TTC549 (cell line): Measurements from ENCODE around the gene CACNA1I.

Source experiments
- FAIRE-seq: peaks from 2 replicates; lab custom pipeline; 2012; peaks lifted over from hg19 to GRCh38; lab: Jason Lieb, UNC

Gene CACNA1I

DNA sequence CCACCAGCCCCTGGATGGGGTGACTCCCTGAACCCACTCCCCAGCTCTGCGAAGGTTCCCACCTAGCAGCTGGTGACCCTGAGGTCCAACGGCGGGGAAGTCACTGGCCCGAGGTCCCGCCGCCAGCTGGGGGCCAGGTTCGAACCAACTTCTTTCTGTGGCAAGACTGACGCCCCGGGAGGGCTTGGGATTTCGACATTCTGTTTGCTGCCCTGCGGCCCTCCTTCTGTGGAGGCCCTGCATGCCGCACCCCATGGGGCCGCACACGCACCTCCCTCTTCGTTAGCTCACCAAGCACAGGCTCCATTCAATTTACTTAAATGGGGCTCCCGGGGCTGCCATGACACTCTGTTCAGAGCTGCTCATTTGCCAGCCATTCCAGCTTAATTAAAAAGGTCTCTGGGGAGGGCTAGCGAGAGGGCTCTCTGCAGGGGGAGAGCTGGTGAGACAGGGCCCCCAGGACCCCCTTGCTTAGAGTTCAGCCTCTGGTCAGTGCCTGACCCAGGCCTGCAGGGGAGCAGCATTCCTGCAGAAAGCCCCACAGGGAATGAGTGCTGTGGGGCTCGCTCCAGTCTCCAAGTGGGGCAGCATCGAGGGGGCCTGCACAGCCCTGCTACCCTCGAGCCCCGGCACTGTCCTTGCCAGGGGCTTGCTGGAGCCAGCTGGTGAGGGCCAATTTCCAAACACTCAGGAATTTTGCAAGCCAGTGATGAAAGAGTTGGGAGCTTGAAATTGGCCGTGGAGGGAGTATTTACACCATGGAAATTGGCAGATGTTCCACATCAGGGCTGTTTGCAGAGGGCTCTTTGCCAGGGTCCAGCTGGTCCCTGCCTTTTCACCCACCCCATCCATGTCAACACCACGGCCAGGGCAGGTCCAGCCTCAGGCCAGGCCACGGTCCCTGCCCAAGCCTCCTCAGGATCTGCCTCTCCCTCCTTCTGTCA lies 80.8 kb downstream of the CACNA1I start:
- FAIRE-seq = no peak

DNA sequence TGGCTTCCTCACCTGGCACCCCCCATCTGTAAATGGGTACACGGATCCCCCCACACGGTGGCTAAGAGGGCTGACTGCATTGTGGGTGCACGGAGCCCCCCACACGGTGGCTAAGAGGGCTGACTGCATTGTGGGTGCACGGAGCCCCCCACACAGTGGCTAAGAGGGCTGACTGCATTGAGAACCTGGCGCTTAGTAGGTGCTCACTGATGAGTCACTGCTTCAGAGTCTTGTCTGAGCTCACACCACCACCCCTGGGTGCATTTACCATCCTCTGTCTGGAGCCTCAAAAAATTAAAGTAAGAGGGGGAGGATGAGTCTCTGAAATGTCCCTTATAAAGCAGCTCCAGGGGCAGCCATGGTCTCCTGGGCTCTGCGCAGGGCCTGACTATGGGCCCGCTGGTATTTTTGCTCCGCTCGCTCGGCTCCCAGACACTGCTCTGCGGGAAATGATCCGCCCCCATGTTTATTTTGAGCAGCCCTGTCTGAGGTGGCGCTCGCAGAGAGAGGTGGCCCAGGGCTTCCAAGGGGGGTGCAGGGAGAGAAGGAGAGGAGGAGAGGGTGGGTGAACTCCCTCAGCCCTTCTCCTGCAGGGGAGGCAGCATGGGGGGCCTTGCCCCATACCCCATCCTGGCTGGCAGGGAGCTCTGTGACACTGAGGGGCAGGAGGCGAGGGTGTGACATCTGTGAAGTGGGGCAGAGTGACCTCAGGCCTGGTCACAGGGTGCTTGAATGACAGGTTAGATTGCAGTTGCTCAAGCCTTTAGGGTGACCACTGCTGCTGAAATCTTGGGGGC lies 82.6 kb downstream of the CACNA1I start:
- no peak for FAIRE-seq

DNA sequence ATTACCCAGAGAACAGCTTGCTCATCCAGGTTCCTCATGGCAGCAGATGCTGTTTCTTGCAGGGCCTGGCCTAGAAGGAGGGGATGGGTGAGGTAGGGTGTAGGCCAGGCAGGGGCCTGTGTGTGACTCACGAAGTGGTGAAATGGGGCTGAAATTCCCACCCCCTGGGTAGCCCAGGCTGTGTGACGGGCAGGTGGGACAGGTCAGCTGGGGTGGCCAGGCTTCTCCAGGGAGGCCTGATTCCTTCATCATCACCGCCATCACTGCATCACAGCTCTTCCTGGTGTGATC lies 83.2 kb downstream of the CACNA1I start:
- no peak for FAIRE-seq

DNA sequence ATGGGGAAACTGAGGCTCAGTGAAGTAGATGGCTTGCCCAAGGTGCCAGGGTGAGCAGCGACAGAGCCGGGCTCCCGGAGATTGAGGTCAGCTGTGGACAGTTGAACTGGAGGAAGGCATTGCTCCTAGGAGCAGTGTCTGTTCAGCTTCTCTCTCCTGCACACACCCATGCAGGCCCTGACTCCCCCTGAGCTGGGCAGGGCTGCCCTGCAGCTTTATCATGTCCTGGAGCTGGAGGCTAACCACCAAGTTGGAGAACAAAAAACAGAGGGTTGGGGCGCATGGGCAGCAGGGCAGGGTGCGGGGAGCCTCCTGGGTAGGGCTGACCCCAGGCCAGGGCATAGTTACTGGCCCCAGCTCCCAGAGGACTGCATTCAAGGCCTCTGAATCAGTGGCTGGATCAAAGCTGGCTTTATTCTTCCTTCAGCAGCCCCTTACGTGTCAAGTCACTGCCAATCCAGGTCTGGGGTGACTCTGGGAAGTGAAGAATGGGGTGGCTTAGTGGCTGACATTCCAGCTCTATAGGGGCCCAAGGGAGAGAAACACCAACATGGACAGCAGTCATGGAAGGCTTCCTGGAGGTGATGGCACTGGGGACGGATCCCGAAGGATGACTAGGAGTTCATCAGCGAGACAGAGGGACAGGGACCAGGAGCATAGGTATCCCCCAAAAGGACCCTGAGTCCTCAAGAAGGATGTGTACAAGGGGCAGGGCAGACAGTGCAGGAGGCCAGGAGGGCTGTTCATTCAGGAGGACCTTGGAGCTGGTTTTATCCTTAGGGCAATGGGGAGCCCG lies 83.8 kb downstream of the CACNA1I start:
- FAIRE-seq = no peak

DNA sequence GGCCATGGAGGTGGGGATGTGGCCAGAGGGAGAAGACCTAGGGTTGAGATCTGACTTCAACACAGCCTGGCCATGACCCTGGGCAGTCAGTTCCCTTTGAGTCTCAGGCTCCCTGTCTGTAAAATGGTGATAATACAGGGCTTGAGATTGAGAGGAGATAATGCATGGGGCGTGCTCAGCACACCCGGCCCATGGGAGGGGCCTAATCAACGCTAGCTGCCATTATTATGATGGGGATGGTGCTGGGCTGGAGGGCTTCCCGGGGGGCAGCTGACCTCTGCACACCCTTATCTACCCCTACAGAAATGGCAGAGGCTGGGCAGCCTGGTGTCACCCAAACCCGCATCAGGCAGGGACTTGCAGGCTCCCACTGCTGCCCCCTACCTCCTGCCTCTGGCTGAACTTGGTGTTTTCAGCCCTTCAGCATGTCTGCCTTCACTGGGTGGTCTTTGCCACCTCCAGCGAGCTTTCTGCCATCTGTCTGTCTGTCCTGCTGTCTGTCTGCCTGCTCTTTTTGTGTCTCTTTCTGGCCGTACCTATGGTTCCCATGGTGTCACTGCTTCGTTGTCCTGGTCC lies 84.5 kb downstream of the CACNA1I start:
- no peak for FAIRE-seq

DNA sequence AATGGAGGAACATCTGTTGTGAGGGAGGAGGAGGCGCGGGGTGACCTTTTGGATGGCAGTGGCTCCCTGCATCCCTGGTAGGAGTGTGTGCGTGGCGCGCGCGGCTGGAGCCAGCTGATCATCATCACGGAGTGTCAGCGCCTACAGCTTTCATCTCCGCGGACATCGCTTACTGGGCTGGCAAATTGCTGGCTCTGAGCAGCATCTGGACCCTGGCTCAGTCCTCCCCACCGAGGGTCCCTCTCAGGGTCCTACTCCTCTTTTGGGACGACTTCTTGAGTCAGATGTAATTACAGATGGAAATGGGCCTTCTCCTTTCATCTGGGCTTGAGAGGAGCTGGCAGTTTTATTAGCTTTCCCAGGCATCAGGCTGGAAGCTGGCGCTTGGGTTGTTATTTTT lies 85.3 kb downstream of the CACNA1I start:
- no peak for FAIRE-seq

DNA sequence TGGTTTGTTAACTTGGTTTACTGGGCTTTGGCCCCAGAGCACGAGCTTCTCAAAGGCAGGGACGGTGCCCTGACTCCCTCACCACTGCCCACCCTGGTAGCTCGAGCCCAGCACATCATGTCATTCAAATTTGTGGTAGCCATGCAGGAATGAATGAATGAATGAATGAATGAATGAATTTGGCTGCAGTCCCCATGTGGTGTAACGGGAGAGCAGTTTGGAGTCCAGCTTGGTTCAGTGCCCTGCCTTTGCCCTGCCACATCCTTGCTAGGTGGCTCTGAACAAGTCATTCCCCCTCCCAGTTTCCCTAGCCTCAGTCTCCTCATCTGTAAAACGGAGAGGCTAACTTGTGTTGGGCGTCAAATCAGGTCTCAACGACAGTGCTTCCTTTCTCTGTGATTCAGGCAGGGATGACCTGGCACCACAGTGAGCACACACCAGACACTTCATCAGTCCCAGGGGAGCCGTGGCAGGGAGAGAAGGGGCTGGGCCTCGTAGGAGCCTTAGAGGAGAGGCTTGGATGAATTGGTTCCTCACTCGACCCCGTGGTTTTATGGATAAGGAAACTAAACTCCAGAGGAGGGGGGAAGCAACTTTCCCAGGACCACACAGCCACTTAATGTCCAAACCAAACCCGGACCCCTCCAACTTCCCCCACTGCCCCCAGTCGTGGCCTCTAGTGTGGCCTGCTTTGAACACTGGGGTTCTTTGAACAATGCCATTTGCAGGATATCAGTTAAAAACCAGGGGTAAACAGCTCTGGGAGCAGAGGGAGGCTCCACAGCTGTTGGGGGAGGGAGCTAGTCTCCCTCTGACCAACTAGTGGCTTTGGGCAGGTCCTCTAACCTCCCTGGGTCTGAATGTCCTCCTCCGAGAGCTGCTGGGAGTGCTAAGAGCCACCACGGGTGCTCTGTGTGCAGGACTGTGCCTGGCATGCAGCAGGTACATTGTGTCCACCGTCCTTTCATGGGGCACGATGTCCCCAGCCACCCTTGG lies 86.2 kb downstream of the CACNA1I start:
- FAIRE-seq = no peak

DNA sequence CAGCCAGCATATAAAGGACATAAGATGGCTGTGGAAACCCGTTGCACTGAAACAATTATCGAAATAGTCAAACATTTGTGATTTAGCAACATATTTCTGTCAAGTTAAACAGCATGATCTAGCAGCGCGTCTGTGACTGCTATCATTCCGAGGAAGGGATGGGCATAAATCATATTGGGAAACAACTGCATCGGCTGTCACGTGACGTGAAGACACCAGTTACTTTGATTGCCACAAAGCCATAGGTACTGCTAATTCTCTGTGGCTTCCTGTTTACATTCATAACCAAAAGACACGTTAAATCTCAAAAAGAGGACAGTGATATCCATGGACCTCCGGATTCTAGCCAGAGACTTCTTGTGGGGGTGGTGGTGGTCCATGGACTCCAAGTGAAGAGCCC lies 87.8 kb downstream of the CACNA1I start:
- FAIRE-seq = no peak

DNA sequence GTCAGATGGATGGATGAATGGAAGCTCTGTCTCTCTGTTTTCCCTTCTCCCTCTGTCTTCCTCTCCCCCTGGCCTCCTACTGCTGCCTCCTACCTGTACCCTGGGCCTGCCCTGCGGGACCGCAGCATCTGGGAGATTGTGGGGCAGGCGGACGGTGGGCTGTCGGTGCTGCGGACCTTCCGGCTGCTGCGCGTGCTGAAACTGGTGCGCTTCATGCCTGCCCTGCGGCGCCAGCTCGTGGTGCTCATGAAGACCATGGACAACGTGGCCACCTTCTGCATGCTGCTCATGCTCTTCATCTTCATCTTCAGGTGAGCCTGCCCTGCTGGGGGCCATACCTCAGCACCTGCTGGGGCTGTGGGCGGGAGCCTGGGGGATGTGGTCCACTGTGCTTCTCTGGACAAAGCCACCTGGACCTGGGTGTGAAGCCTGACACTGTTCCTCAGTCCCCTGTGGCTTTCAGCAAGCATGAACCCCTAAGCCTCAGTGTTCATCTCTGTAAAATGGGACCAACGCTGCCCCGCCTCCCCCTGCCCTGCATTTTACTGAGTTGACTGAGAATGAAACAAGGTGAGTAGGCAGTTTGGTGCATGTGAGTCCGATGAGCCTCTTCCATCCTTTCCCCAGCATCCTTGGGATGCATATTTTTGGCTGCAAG lies 88.4 kb downstream of the CACNA1I start:
- FAIRE-seq = no peak

DNA sequence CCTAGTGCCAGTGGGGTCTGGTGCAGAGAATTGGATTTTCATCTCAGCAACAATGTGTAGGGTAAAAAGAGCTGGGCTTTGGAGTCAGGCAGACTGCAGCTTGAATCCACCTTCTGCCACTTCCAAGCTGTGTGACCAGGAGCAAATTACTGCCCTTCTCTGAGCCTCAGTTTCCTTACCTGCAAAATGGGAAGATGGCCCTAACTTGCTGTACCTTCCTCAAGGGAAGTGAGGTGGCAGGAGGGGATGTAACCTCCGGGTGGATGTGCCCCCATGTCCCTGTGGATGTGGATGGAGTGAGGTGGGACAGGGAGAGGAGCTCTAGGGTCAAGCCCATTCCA lies 90.9 kb downstream of the CACNA1I start:
- FAIRE-seq = no peak

DNA sequence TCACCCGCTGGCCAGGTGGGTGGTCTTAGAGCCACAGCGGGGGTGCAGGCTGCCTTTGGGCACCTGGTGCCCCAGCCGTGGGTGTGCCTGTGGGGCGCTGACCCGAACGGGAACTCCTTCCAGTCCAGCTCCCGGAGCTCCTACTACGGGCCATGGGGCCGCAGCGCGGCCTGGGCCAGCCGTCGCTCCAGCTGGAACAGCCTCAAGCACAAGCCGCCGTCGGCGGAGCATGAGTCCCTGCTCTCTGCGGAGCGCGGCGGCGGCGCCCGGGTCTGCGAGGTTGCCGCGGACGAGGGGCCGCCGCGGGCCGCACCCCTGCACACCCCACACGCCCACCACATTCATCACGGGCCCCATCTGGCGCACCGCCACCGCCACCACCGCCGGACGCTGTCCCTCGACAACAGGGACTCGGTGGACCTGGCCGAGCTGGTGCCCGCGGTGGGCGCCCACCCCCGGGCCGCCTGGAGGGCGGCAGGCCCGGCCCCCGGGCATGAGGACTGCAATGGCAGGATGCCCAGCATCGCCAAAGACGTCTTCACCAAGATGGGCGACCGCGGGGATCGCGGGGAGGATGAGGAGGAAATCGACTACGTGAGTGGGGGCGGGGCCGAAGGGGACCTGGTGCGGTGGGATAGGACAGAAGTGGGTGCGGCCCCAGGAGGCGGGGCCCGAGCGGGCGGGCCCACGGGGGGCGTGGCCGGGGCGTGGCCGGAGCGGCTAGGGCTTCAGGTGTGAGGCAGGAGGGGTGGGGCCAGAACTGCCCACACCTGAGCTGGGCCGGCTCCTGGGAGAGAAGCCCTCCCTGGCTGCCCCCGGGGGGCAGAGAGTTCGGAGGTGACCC lies 91.5 kb downstream of the CACNA1I start:
- FAIRE-seq = no peak

DNA sequence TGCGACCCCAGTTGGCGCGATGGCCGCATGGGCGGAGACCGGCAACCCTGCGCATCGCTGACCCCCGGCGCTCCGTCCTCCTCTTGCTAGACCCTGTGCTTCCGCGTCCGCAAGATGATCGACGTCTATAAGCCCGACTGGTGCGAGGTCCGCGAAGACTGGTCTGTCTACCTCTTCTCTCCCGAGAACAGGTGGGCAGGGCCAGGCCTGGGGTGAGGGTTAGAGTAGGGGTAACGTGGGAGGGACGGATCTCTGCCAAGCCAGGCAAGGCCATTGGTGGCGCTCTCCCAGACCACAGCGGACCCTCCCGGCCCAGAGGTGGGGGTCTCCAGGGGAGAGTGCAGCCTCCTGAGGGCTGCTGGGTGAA lies 92.1 kb downstream of the CACNA1I start:
- no peak for FAIRE-seq

DNA sequence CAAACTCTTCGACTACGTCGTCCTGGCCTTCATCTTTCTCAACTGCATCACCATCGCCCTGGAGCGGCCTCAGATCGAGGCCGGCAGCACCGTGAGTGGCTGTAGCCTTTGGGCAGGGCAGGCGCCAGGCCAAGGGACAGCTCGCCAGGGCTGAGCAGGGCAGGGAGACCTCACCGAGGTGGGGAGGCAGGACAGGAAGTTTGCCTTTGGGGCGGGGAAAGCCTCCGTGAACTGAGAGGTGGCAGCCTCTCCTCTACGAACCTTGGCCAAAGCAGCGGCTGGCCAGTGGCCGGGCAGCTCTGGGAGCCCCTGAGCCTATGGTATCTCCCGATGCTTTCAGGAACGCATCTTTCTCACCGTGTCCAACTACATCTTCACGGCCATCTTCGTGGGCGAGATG lies 93.2 kb downstream of the CACNA1I start:
- FAIRE-seq = no peak

DNA sequence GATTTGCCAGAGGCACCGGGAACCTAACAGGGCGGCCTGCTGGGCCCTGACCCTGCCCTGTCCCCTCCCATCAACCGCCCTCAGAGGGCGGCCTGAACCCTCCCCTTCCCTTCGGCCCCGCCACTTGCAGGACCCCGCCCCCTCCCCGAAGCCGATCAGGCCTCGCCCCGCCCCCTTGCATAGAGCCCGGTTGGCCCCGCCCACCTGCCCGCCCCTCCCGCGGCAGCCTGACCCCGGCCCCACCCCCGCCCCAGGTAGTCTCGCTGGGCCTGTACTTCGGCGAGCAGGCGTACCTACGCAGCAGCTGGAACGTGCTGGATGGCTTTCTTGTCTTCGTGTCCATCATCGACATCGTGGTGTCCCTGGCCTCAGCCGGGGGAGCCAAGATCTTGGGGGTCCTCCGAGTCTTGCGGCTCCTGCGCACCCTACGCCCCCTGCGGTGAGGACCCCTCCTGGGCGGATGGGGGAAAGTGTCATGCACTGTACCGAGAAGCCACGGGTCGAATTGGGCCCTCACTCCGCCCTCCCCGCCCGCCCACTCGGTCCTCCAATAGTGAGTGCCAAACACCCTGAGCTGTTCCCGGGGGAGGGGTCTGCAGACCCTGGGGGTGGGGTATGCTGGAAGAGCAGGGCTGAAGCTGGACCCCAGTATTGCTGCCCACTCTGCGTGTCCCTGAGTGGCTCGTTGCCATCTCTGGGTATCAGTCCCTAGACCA lies 94.1 kb downstream of the CACNA1I start:
- FAIRE-seq = no peak

DNA sequence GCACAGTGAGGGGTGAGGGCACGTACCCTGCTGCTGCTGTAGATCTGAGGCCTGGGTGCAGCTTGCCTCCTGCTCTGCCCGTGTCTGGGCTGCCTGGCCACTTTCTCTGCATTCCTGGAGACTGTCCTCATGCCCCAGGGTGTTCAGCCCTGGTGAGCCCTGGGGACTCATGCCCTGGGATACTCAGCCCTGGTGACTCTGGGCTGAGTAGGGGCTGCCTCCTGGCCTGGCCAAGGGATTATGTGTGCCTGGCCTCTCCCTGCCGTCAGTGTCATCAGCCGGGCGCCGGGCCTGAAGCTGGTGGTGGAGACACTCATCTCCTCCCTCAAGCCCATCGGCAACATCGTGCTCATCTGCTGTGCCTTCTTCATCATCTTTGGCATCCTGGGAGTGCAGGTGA lies 94.7 kb downstream of the CACNA1I start:
- FAIRE-seq = no peak

DNA sequence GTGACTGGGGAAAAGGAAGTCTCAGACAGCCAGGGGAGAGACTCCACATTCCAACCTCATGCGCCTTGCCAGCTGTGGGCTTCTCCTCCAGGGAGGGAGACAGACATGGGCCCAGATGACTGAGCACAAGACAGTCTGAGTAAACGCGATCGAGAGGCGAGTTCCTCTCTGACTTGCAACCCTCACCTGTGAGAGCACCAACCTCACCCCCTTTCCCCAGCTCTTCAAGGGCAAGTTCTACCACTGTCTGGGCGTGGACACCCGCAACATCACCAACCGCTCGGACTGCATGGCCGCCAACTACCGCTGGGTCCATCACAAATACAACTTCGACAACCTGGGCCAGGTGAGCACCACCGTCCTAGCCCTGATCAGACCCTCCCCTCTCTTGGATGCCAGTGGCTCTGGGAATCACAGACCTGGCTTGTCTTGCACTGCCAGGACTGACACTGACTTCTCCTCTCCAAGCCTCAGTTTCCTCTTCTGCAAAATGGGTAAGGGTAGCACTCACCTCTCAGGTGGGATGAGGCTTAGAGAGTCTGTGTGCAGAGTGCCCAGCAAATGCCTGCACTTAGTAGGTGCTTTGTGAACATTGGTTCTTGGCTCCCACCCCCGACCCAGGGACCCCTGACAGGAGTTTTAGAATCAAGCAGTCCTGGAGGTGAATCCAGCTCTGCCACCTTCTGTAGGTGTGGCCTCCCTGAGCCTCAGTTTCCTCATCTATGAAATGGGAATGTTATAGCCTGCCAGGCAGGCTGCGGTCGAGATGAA lies 95.3 kb downstream of the CACNA1I start:
- FAIRE-seq = no peak

DNA sequence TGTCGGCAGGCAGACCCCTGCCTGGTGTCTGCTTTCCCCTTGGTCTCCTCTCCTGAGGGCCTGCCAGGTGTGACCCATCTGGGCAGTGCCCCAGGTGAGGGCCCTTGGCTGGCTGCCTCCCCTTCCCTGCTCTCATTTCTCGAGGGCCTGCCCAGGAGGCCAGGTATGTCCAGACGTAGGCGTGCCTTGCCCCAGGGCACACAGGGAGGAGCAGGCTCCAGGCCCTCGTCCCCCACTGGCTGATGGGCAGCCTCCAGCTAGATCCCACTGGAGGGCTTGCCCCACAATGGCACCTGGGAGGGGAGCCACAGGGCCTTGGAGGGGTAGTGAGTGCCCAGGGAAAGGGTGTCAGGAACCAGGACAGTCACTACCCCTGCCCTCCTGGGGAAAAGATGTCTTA lies 95.9 kb downstream of the CACNA1I start:
- FAIRE-seq = no peak

DNA sequence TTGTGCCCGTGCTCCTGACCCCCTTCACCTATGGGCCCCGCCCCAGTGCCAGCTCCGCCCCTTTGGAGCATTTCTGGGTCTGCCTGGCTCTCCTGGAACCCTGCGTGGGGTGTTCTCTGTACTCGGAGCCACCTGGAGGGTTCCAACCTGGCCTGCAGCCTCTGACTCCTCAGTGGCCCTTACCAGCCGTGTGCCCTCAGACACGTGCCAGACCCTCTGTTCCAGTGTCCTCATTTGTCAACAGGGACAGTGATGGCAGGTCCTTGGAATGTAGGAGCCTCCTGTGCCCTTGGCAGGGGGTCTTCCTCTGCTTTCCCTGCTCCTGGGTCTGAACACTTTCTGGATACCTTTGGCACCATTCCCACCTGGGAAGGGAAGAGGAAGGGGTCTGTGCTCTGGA lies 96.4 kb downstream of the CACNA1I start:
- FAIRE-seq = no peak

DNA sequence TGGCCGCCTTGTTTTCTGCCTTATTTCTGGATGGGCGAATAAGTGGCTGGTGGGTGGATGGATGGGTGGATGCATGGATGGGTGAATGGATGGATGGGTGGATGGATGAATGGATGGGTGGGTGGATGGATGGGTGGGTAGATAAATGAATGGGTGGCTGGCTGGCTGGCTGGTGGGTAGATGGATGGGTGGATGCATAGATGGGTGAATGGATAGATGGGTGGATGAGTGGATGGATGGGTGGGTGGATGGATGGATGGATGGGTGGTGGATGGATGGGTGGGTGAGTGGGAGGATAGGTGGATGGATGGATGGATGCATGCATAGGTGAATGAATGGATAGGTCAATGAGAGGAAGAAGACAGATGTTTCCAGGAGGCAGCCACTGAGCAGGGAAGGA lies 98.9 kb downstream of the CACNA1I start:
- FAIRE-seq = no peak
